ENCODE measurements around the gene PARD3B.

The PARD3B gene

DNA sequence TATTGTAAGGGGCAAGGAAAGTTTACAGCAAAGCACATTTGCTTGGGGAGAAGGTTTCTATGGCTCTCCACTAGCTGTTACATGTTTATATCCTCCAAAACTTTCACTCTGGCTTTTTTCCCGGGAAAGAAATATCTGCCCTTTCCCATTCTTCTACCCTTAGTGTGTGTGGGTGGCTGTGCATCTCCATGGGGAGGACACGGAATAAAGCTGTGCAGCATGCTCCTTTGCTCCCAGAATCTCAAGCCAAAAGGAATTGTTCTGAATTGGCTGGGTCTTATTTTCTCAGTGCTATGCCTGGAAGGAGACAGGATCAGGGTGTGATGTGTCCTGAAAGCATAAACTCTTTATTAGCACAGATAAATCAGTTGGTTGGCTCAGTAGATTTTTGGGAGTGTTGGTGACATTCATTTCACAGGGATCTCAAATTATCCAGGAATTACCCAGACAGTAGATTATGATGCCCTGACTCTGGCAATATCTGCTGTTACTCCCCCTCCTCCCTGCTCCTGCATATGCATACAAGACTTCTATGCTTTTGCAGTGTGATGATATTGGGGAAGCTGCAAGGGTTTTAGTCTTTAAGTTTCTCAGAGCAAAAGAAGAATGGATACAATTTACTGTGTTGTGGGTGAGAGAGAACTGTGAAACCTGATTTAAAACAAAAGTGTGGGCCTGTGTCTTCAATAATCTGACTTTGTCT lies 63.1 kb downstream of the PARD3B start:
- no peak for DNase-seq

DNA sequence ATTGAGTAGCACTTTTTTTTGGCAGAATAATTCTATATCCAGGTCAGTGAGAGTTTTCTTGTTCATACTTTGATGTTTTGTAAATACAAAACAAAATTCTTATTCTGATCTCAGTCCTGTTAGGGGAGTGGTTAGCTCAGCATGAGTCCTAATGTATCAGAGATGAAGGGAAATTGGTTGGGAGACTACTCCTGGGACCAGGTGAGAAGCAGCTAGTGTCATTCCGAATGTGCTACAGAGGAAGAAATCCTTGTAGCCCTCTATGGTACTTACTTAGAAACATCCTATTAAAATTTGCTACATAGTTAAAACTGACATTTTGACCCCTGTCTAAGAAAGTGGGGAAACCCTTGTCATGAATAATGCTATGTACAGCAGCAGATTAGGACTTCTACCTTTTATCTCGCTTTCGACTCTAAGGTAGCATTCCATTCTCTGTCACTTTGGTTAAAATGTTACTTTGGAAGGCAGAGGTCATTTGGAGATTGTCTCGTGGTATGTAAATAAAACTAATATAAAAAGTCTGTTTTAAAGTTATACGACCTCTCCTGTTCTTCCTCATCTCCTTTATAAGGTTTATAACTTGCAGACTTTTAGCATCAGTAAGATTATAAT lies 65.8 kb downstream of the PARD3B start:
- DNase-seq = no peak

DNA sequence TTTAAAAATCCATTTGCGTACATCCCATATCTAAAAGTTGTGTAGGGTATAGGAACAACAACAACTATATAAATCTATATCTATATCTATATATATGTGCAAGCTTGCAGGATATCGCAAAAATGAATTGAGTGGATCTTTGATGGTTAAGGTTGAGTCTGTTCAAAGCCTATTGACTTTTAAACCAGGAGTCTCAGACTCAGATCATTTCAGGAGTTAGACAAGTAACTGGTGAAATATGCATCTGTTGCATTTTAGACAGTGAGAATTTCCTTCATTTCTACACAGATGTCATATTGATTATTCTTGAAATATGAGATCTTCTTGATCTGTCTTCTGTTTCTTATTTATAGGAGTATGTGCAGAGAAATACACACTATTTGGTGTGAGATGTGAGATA lies 66.5 kb downstream of the PARD3B start:
- no peak for DNase-seq

- DNase-seq = no peak
Observed at GRCh38 chr2:204613635-204614034, 68.4 kb downstream of the PARD3B start.

- DNase-seq = no peak
Observed at GRCh38 chr2:204615456-204615855, 70.2 kb downstream of the PARD3B start.

- DNase-seq = peak in 1 of 2 experiments; percentile 14
Observed at GRCh38 chr2:204625135-204625534, 79.9 kb downstream of the PARD3B start.

GRCh38 chr2:204628926-204629712 lies 83.8 kb downstream of the PARD3B start:
- no peak for DNase-seq

DNA sequence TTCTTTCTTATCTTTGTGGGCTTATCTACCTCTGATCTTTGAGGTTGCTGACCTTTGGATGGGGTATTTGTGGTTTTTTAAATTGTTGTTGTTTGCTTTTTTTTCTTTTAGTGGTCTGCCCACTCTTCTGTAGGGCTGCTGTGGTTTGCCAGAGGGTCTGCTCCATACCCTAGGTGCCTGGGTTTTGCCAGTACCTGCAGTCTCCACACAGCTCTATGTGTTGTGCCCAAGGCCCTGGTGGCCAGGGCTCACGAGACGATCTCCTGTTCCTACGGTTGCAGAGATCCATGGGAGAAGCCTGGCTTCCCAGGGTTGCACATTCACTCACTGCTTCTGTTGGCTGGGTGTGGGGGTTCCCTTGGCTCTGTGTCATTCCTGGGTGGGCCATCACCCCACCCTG lies 87.1 kb downstream of the PARD3B start:
- DNase-seq = no peak

GRCh38 chr2:204634564-204634963 lies 89.3 kb downstream of the PARD3B start:
- DNase-seq = no peak

GRCh38 chr2:204635478-204635877 lies 90.2 kb downstream of the PARD3B start:
- no peak for DNase-seq

DNA sequence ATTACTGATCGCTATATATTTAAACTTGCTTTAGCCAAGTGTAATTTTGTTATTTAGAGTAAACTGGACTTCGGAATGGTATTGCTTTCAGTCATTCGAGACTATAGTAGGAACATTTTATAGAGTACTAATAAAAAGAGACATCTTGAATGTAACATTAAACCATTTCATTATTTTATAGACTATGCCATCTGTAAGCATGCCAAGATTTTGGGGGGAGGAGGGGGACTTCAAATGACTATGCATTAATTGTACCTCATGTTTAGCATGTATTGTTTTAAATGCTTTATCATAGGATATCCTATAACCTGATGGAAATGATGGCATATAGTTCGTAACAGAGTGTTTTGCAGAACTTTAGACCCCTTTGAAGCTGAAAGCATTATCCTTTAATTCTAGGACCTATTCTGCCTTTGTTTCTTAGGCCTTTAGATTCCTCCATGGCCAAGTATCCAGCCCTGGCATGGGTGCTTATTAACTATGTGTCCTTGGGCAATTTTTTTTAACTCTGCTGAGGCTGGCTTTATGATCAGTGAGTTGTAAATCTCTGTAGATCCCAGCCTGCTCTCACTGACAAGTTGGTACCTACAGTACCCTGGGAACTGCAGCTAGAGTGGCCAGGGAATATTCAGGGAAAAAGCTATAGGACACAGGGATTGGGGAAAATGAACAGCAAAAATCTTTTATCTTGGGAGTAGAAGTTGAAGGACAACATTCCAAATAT lies 93.4 kb downstream of the PARD3B start:
- DNase-seq = no peak

- no peak for DNase-seq
Observed at GRCh38 chr2:204643326-204643725, 98.1 kb downstream of the PARD3B start.

DNA sequence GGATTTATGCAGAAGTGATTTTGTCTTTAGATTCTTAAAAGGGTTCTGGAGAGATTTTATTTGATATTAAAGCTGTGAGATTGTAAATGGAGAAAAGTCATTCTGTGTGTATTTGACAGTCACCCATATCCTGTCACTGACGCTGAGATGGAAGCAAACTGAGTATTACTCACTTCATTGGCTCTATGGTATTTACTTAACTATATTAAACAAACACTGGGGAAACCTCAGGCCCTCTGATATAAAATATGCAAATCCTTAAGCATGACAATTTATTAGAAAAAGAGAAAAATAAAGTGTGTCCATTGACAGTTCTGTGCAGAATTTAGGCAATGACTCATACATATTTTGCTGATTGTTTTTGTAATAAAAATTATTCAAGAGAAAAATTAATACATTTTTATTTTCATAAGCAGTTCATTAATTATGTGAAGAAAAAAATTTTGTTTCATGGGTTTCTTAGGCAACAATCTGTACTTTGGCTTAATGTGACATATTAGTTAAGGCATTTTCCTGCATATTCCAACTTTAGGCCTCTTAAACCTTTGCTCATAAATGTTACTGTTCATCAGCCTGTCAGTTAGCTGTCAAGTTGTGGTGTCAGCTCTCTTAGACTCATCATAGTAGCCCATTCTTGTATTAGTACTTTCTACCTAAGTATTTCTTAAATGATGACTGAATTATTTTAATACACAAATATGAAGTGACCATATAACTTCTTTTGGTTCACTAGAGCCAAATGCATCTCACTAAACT lies 99.9 kb downstream of the PARD3B start:
- peak; percentile 13 to 57 for DNase-seq

- no peak for DNase-seq
Observed at GRCh38 chr2:204647626-204648025, 102.4 kb downstream of the PARD3B start.

GRCh38 chr2:204650611-204651010 lies 105.3 kb downstream of the PARD3B start:
- DNase-seq = no peak

- DNase-seq = no peak
Observed at GRCh38 chr2:204652063-204652462, 106.8 kb downstream of the PARD3B start.

GRCh38 chr2:204654669-204655068 lies 109.4 kb downstream of the PARD3B start:
- DNase-seq = no peak

GRCh38 chr2:204655101-204655500 lies 109.8 kb downstream of the PARD3B start:
- no peak for DNase-seq

GRCh38 chr2:204655626-204656025 lies 110.4 kb downstream of the PARD3B start:
- DNase-seq = no peak

GRCh38 chr2:204657024-204657423 lies 111.7 kb downstream of the PARD3B start:
- no peak for DNase-seq

DNA sequence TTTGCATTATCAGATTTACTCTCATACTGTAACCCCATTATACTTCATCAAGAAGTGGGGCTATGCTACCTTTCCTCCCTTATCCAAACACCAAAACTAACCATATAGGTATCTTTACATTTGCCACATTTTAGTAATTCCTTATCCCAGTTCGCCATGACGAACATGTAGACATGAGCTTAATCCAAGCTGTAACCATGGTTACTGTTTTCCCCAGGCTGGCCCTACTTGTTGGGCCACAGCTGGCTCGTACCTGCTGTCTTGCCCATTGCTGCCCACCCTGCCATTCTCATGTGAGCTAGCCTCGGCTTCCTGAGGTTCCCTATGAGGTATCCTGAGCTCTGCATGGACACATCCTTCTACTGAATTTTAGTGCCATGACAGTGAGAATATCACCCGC lies 117.7 kb downstream of the PARD3B start:
- no peak for DNase-seq

- DNase-seq = no peak
Observed at GRCh38 chr2:204663816-204664425, 118.6 kb downstream of the PARD3B start.

All from NCI-H526 (cell line).